GM23248 (cell line): ENCODE results near the gene ZBTB22.

ENCODE experiments used
- EZH2 ChIP-seq: fragments of 200-600 bp; sonication (generic); IDR thresholded peaks from 2 replicates; pipeline ENCODE4 v1.6.1; 2018; ENCODE audit warnings: antibody characterized with exemption, mild to moderate bottlenecking; ENCODE audit not compliant: insufficient read depth, poor library complexity, severe bottlenecking
- EZH2phosphoT487 ChIP-seq: fragments of 200-600 bp; sonication (generic); IDR thresholded peaks from 2 replicates; pipeline ENCODE4 v1.6.1; 2018; ENCODE audit warnings: antibody characterized with exemption, moderate library complexity, mild to moderate bottlenecking, low read depth; ENCODE audit not compliant: insufficient read depth

GRCh38 chr6:33299237-33299944, 18.2 kb downstream of the ZBTB22 start:
- TF ChIP-seq EZH2 (no peak), EZH2phosphoT487 (no peak)
